Stimulated activated CD8-positive, alpha-beta memory T cell treated with anti-CD3 and anti-CD28 coated beads, Interleukin-15, amount 100 ng/mL, for 4 hours (primary cell): Measurements from ENCODE around the gene WSCD2.
"Not testable (repeated sequence)": the region's sequence is repeated elsewhere in the genome, so short reads cannot be mapped to it uniquely, and the experiment has no call there.

Experiments used
- DNase-seq, 2 donors: peaks; one replicate each; pipeline ENCODE4 v3.0.0-alpha.2; 2020; ENCODE audit warnings: low read depth in 2 of 2

The WSCD2 gene

GRCh38 chr12:108194585-108194984, 65.5 kb downstream of the WSCD2 start:
- DNase-seq, result no peak

GRCh38 chr12:108196319-108196718, 67.2 kb downstream of the WSCD2 start:
- no peak for DNase-seq

DNA sequence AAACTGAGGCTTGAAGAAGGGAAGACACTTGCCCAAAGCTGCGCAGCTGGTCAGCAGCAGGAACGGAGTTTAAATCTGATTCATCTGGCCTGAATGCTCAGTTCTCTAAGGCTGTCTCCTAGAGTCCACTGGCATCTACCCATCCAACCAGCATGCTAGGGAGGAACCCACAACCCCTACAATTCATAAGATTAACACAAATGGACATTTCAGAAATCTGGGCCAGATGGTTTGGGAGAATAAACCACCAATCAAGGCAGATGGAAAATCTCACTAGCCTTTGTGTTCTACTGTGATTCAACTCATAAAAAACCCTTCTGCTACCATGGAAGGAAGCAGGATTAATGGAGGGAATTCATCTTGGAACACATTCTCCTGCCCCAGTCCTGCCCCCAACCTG, 67.8 kb downstream of the WSCD2 start:
- DNase-seq, result no peak

DNA sequence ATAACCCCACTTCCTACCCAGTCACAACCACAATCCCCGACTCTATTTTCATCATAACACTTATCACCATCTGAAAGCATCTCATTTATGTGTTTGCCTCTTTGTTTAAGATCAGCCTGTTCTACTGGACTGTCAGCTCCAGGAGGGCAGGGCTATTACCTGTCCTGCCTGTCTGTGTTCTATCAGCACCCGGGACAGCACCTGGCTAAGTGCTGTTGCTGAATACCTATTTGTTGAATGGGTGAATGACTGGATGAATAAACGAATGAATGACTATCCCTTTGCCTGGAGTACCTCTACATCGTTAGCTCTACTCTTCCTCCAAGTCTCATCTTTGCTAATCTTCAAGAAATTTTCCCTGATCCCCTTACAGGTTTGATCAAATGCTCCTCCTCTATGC, 69.0 kb downstream of the WSCD2 start:
- no peak for DNase-seq

- DNase-seq, result no peak
These were observed 70.0 kb downstream of the WSCD2 start for GRCh38 chr12:108199106-108199505.

- DNase-seq, result no peak
These were observed 72.7 kb downstream of the WSCD2 start for GRCh38 chr12:108201808-108202207.

GRCh38 chr12:108204117-108204987, 75.3 kb downstream of the WSCD2 start:
- DNase-seq, result no peak

DNA sequence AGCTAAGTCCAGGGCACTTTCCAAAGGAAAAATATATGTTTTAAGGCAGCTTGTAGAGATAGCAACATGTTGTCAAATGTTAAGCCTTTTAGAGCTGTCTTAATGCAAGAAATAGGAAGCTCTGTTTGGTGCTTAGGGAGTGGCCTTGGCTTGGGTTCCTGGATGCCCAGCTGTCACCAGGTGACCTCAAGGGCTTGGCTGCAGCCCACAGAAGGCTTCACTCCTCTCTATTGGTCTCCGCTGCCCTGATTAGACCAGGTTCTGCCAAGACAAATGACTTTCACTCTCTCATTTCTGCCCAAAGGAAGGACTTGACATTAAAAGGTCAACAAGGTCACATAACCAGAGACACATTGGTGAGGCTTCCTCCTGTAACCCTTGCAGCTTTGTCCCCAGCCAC, 76.8 kb downstream of the WSCD2 start:
- no peak for DNase-seq

- DNase-seq, result no peak
These were observed 79.0 kb downstream of the WSCD2 start for GRCh38 chr12:108207791-108208730.

GRCh38 chr12:108210001-108210400, 80.9 kb downstream of the WSCD2 start:
- no peak for DNase-seq

DNA sequence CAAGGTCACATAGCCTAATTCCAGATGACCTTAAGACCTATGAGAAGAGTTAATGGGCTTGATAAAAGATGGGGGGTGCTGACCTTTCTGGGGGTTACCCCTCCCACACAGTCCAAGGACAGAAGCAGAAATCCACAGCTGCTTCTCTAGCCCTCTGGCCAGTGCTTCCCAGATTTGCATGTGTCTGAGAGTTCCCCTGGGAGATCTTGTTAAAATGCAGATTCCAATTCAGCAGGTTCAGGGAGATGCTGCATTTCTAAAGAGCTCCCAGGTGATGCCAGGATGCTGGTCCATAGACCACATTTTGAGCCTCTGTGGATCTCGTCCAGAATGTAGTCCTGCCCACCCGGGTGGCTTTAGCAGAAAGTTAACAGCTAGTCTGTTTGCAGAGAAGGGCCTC, 82.1 kb downstream of the WSCD2 start:
- no peak for DNase-seq

GRCh38 chr12:108213871-108214445, 84.9 kb downstream of the WSCD2 start:
- DNase-seq, result no peak

DNA sequence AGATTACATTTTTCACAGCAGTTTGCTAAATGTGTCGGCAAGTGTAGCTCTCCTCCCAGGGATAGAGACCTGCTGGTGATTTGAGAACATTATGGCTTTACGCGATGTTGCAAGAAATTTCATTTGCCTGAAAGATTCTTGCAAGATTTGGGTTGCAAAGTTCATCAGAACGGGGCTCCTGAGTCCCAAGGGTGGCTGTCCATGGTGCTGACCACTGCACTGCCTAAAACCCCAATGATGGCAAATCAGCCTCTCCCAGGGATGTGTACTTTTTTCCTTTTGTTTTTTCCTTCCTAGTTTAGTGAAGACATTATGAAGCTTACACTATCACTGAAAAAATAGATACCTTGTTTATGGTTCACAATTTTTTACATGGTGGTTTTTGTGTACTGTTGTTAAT, 85.4 kb downstream of the WSCD2 start:
- no peak for DNase-seq

GRCh38 chr12:108215458-108215857, 86.4 kb downstream of the WSCD2 start:
- no peak for DNase-seq

DNA sequence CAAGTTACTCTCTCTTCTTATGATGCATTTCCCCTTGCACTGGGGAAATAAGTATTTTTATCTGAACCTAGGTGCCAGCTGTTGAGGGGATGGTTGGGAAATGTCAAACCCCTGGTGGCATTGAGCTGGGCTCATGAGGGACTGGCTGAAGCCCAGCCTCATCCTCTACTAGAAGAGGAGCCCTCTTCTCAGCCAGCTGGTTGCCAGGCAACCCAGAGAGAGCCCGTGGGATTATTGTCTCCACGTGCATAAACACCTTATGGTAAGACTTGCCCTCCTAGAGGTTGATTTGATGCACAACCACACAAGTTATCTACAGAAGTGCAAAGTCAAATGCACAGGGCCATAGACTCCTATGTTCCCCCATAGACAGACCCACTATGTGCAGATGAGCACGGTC, 89.8 kb downstream of the WSCD2 start:
- DNase-seq, result no peak

GRCh38 chr12:108225101-108225500, 96.0 kb downstream of the WSCD2 start:
- not testable (repeated sequence) for DNase-seq

- no peak for DNase-seq
These were observed 97.8 kb downstream of the WSCD2 start for GRCh38 chr12:108226866-108227265.

- no peak for DNase-seq
These were observed 99.7 kb downstream of the WSCD2 start for GRCh38 chr12:108228746-108229145.

DNA sequence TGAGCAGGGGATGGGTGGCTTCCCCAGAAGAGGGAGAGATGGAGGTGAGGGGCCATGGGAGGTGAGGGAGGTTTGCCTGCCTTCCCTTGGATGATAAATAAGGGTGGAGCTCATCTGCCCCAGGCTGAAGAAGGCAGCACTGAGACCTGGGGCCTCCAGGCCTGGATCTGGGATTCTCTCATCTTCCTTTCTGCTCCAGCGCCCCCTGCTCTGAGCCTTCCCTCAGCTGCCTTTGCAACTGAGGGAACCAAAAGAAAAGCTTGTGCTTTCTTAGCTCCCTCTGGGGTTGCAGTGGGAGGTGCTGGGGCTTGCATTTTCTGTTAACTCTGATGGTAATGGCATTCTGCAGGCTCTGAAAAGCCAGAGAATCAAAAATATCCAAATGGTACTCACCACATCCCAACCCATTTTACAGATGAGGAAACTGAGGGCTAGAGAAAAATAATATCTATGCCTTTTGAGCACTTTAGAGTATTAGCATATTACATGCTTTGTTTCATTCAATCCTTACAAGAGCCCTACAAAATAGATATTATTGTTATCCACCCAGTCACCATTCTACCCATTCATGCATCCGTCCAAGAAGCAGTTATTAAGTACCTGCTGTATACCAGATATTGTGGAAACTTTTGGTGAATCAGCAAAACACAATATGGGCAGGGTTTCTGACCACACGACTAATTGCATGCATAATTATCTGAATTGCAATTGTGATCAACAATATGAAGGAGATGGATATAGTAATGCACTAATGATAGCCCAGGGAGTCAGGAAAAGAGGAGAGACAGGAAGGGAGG, 102.2 kb downstream of the WSCD2 start:
- DNase-seq, result no peak

DNA sequence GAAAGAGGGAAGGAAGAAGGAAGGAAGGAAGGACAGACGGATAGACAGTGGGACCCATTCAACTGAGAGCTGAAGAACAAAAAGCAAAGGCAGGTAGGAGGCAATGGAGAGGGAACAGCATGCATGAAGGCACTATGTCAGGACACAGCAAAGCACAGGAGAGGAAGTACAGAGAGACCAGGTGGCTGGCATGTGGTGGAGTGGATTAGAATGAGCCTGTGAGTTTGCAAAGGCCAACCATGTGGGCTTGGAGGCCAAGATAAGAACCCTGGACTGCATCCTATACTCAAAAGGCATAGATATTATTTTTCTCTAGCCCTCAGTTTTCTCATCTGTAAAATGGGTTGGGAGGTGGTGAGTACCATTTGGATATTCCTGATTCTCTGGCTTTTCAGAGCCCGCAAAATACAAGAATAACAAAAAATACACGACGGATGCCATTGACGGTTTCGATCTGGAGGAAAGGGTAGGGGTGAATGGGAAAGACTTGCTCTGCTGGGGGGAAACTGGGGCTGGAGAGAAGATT, 102.9 kb downstream of the WSCD2 start:
- no peak for DNase-seq

DNA sequence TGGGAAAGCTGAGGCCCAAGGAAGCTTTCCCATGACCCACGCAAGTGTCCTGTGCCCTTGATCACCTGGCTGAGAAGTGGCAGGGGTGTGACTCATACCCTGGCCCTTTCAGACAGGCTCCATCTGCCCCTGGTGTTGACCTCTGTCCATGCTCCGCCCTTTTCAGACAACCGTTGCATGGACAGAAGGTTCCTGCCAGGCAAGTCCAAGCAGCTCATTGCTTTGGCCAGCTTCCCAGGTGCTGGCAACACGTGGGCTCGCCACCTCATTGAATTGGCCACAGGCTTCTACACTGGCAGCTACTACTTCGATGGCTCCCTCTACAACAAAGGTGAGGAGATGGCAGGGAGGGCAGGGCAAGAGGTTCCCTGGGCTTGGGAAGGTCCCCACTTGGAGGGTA, 103.5 kb downstream of the WSCD2 start:
- DNase-seq, result no peak
